ENCODE measurements around the gene ICOS.

Gene ICOS

DNA sequence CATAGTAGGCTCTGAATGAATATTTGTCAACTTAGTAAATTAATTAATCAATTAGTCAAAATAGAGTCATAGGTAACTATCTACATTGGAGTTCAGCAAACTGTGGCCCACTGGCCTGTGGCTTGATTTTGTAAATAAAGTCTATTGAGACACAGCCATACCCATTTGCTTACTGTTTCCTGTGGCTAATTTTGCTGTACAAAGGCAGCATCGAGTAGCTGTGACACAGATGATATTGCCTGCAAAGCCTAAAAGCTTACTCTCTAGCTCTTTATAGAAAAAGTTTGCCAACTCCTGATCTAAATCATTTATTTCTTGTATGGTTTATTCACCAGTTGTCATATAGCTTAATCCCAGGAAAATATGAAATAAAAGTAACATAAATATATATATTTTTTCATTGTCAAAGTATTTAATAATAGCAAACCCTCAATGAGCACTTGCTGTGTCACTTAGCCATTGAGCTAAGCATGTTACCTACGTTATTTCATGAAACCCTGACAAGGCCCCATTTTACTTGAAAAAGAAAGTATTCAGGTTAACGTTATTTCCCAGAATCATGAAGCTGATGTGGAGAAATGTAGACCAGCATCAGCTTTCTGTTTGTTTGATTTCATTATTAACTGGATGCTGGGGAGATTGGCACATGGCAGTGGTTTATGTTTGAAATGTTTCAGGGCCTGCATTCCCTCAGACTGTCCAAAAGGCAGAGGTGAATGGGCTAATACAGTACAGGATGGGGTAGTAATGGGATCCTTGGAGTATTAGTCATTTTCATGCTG, 69.6 kb downstream of the ICOS start:
- DNase-seq (ENCODE audit: extremely low read depth in 1 of 2, low read depth in 1 of 2) = no peak

DNA sequence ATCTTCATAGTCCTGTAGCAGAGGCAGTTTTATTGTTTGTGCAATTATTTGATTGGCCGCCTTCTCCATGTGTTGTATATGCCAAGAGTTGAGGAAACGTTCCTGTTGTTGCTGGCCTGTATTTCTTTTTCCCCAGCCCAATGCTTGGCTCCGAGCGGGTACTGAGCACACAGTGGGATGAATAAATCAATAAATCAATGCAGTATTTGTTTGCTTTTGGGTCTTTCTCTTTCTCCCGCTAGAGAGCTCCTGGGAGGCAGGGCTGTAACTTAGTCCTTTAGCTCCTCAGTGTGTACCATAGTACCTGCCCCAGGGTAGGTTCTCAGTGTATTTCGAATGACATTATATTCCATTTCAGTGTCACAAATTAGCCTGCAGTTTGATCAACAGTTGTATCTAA, 71.8 kb downstream of the ICOS start:
- no peak for DNase-seq (ENCODE audit: extremely low read depth in 1 of 2, low read depth in 1 of 2)

DNA sequence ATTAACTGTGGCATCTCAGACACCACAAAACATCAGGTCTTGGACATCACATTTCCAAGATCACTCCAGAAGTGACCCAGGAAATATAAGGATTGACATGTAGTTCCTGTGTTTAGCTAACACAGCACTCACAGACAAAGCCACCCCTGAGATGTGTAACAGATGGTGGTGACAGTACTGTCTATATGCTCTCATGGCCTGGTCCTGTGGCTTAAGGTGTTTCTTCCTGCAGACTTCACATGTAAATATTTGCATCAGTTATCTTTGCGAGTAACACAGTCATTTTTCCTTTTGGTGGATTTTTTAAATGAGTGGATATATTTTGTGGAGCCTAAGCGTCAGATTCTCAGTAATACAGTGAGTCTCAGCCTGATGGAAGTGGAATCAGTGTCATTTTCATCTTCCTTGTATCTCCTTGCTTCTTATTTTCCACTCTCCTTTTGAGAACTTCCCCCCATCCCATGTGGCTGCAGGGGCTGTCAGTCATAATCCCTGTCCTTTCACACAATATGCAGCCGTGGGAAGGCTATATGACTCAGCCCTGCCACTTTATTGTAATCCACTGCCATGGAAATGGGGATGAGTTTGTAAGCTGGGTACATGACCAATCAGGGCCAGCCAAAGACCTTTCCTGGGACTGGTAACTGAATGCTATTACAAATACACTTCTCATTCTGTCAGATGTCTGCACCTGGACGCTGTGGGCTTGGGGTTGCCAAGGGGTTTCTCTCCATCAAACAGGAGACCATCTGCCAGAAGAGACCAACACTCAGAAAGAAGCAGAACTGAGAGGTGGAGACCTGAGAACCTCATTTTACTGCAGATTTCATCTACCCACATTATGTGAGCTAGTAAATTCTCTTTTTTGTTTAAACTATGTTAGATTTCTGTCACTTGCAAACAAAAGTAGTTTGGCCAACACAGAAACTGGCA, 74.3 kb downstream of the ICOS start:
- no peak for DNase-seq (ENCODE audit: extremely low read depth in 1 of 2, low read depth in 1 of 2)

All from activated CD8-positive, alpha-beta memory T cell treated with anti-CD3 and anti-CD28 coated beads for 1 hour (primary cell).